Chondrocyte (in vitro differentiated cells): ENCODE results near the gene AZU1. TPM values are rescaled to one million over a fixed set of nuclear protein-coding genes. Genes with fewer than 3 reads are reported as not detected.
"Not testable (repeated sequence)": the region's sequence is repeated elsewhere in the genome, so short reads cannot be mapped to it uniquely, and the experiment has no call there.

Experiments used
- DNase-seq: peaks from one replicate; pipeline ENCODE4 v3.0.0; 2021; ENCODE audit warnings: mixed read lengths, low spot score
- H3K27ac Mint-ChIP-seq: one replicate; pipeline ENCODE4 v1.8.0; 2021; ENCODE audit warnings: mild to moderate bottlenecking, moderate library complexity, mixed read lengths; ENCODE audit not compliant: unreplicated experiment
- H3K27me3 Mint-ChIP-seq: 2 replicates; pipeline ENCODE4 v1.8.0; 2021; ENCODE audit warnings: low read depth, mixed read lengths
- H3K36me3 Mint-ChIP-seq: 2 replicates; pipeline ENCODE4 v1.8.0; 2021; ENCODE audit warnings: low read depth, mixed read lengths
- H3K4me1 Mint-ChIP-seq: 2 replicates; pipeline ENCODE4 v1.8.0; 2021; ENCODE audit warnings: low read depth, mild to moderate bottlenecking, mixed read lengths
- H3K4me3 Mint-ChIP-seq: one replicate; pipeline ENCODE4 v1.8.0; 2021; ENCODE audit warnings: mild to moderate bottlenecking, moderate library complexity, mixed read lengths; ENCODE audit not compliant: unreplicated experiment
- H3K9me3 Mint-ChIP-seq: 2 replicates; pipeline ENCODE4 v1.8.0; 2021; ENCODE audit warnings: low read depth, mixed read lengths
- total RNA-seq: library from RNA; stranded (reverse); gene quantifications from 3 replicates; pipeline ENCODE4 v1.2.1, GENCODE V29; 2021
- TF ChIP-seq, protein P1 (sequence below): fragments of 200-600 bp; sonication (generic); IDR thresholded peaks from 2 replicates; pipeline ENCODE4 v1.5.0; 2021; ENCODE audit warnings: antibody characterized with exemption, mild to moderate bottlenecking, moderate library complexity

The AZU1 gene
- total RNA-seq, 1 donor from 2014 or later, result 0.37 TPM

DNA sequence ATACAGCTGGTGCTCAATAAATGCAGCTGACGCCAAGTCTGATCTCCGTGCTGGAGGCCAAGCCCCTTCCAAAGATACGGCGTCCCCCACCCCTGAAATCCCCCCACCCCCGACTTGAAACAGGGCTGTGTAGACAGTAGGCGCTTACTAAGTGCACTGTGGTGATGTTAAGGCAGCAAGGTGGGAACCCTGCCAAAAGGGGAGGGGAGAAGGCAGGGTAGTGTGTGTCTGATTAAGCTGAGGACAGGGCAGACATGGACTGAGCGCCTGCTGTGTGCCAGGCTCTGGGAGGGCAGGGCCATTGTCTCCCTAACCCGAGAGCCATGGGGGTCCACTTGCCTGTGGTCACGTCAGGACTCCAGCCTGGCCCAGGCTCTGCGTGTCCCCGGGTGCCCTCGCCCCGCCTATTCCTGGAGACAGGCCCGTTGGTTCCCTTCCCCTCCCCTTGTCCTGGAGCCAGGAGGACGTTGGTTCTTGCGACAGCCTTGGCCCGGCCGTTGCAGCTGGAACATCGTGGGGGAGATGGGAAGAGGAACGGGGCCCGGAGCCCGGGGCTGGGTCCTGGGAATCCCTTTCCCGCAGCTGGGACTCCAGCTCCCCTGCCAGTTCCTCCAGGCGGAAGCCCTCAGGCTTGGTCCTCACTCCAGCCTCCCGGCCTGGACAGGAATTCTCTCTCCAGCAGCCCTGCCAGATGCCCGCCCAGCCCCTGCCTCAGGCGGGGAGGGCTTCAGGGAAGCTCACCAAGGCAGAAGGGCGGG lies 22.8 kb downstream of the AZU1 start:
- Mint-ChIP-seq H3K4me3 (no peak overlapping the region), H3K9me3 (no peaks in the 10 kb centered on the region), H3K4me1 (peaks cover 12% of the 10 kb centered on the region), H3K27me3 (peaks cover 7% of the 10 kb centered on the region), H3K36me3 (no peaks in the 10 kb centered on the region), H3K27ac (peak overlapping the region; percentile 49)
- TF ChIP-seq, protein P1, sequence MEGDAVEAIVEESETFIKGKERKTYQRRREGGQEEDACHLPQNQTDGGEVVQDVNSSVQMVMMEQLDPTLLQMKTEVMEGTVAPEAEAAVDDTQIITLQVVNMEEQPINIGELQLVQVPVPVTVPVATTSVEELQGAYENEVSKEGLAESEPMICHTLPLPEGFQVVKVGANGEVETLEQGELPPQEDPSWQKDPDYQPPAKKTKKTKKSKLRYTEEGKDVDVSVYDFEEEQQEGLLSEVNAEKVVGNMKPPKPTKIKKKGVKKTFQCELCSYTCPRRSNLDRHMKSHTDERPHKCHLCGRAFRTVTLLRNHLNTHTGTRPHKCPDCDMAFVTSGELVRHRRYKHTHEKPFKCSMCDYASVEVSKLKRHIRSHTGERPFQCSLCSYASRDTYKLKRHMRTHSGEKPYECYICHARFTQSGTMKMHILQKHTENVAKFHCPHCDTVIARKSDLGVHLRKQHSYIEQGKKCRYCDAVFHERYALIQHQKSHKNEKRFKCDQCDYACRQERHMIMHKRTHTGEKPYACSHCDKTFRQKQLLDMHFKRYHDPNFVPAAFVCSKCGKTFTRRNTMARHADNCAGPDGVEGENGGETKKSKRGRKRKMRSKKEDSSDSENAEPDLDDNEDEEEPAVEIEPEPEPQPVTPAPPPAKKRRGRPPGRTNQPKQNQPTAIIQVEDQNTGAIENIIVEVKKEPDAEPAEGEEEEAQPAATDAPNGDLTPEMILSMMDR, result no peak
- DNase-seq, result peak; percentile 96

- H3K27ac Mint-ChIP-seq, result no peak overlapping the region
- peaks cover 8% of the 10 kb centered on the region for H3K4me1 Mint-ChIP-seq
- TF ChIP-seq, protein P1, result no peak
- no peak for DNase-seq
- no peak overlapping the region for H3K4me3 Mint-ChIP-seq
- H3K9me3 Mint-ChIP-seq, result no peaks in the 10 kb centered on the region
- peaks cover 3% of the 10 kb centered on the region for H3K27me3 Mint-ChIP-seq
- H3K36me3 Mint-ChIP-seq, result no peaks in the 10 kb centered on the region
These were observed 23.3 kb downstream of the AZU1 start for GRCh38 chr19:850979-851335.

GRCh38 chr19:852136-853013 lies 24.7 kb downstream of the AZU1 start, which contains the start of gene ELANE:
ELANE (plus strand) TSS chr19:852303; CDS start chr19:852329, 26 bp downstream.
- H3K9me3 Mint-ChIP-seq, result no peaks in the 10 kb centered on the region
- peaks cover under 1% of the 10 kb centered on the region for H3K27me3 Mint-ChIP-seq
- TF ChIP-seq, protein P1, result no peak
- H3K4me3 Mint-ChIP-seq, result no peak within 1 kb of the TSS
- DNase-seq, result no peak
- peak within 1 kb of the TSS; percentile 49 for H3K27ac Mint-ChIP-seq
- no peaks in the 10 kb centered on the region for H3K36me3 Mint-ChIP-seq
- H3K4me1 Mint-ChIP-seq, result peaks cover 8% of the 10 kb centered on the region

GRCh38 chr19:853014-853585 lies 25.5 kb downstream of the AZU1 start:
- peaks cover 8% of the 10 kb centered on the region for H3K4me1 Mint-ChIP-seq
- H3K27ac Mint-ChIP-seq, result no peak overlapping the region
- no peak overlapping the region for H3K4me3 Mint-ChIP-seq
- no peaks in the 10 kb centered on the region for H3K36me3 Mint-ChIP-seq
- no peaks in the 10 kb centered on the region for H3K9me3 Mint-ChIP-seq
- TF ChIP-seq, protein P1, result no peak
- no peak for DNase-seq
- no peaks in the 10 kb centered on the region for H3K27me3 Mint-ChIP-seq

GRCh38 chr19:853614-854220 lies 26.1 kb downstream of the AZU1 start:
- not testable (repeated sequence) for H3K36me3 Mint-ChIP-seq, H3K4me3 Mint-ChIP-seq, H3K27me3 Mint-ChIP-seq, H3K27ac Mint-ChIP-seq, H3K4me1 Mint-ChIP-seq, H3K9me3 Mint-ChIP-seq, DNase-seq
